ENCODE results near the gene SRGAP1.

SRGAP1 gene

DNA sequence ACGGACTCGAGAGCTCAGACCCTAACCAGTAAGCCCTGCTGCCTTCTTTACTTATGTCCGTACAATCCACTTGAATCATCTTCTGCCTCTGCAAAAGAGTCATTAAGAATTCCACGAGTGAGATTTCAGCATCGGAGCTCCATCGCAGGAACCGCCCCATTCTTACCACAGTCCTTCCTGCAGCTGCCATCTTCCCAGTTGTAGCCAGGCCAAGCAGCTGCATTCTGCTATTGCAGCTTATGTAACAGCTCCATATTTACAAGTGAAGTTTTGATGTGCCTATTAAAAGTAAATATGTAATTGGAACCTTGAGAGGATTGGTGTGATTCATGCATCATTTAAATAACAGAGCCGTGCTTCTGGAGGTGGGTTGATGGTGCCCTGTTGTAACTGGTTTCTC is 220.2 kb downstream of the SRGAP1 start:
- Histone ChIP-seq H3K4me3 (replicated peaks; ENCODE audit: insufficient read depth, low read length) (no peak overlapping the region), H3K27me3 (ENCODE audit: insufficient read depth, poor library complexity, severe bottlenecking) (no peaks in the 10 kb centered on the region), H3K27ac (replicated peaks) (no peak overlapping the region)
- DNase-seq (ENCODE audit: low read depth in 1 of 2, low spot score in 1 of 2), result no peak
- TF ChIP-seq, protein P1, sequence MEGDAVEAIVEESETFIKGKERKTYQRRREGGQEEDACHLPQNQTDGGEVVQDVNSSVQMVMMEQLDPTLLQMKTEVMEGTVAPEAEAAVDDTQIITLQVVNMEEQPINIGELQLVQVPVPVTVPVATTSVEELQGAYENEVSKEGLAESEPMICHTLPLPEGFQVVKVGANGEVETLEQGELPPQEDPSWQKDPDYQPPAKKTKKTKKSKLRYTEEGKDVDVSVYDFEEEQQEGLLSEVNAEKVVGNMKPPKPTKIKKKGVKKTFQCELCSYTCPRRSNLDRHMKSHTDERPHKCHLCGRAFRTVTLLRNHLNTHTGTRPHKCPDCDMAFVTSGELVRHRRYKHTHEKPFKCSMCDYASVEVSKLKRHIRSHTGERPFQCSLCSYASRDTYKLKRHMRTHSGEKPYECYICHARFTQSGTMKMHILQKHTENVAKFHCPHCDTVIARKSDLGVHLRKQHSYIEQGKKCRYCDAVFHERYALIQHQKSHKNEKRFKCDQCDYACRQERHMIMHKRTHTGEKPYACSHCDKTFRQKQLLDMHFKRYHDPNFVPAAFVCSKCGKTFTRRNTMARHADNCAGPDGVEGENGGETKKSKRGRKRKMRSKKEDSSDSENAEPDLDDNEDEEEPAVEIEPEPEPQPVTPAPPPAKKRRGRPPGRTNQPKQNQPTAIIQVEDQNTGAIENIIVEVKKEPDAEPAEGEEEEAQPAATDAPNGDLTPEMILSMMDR (IDR thresholded peaks at IDR 0.05; ENCODE audit: insufficient read depth, low read length), result no peak
- TF ChIP-seq SPI1 (IDR thresholded peaks at IDR 0.05; ENCODE audit: borderline replicate concordance, low read depth), result no peak

DNA sequence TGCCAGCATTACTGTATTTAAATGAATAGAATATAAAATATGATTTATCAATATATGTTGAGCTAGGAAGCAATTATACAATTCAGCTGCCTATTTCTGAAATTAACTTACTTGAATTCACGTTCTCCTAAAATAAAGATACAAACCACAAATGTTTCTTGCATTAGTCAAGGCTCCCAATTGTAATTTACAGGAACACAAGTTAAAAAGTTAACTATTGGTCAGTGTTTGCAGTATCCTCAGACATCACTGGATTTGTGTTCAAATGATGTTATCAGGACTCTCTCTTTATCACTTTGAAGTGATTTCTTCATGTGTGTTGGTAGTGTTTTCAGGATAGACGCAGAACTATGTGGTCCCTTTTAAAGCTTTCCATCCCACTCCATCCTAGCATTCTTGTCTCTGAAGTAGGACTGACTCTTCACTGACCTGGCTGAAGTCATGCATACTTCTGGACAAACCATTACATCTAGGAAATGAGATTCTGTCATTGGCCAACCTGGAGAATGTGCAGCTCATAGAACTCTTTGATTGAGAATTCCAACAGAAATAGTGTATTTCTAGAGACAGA is 221.5 kb downstream of the SRGAP1 start:
- Histone ChIP-seq H3K27me3 (ENCODE audit: insufficient read depth, poor library complexity, severe bottlenecking) (no peaks in the 10 kb centered on the region), H3K27ac (replicated peaks) (no peak overlapping the region), H3K4me3 (replicated peaks; ENCODE audit: insufficient read depth, low read length) (no peak overlapping the region)
- TF ChIP-seq, protein P1 (IDR thresholded peaks at IDR 0.05; ENCODE audit: insufficient read depth, low read length), result no peak
- TF ChIP-seq POLR2AphosphoS5 (IDR thresholded peaks at IDR 0.05; ENCODE audit: low read depth), result no peak
- TF ChIP-seq, protein P2, sequence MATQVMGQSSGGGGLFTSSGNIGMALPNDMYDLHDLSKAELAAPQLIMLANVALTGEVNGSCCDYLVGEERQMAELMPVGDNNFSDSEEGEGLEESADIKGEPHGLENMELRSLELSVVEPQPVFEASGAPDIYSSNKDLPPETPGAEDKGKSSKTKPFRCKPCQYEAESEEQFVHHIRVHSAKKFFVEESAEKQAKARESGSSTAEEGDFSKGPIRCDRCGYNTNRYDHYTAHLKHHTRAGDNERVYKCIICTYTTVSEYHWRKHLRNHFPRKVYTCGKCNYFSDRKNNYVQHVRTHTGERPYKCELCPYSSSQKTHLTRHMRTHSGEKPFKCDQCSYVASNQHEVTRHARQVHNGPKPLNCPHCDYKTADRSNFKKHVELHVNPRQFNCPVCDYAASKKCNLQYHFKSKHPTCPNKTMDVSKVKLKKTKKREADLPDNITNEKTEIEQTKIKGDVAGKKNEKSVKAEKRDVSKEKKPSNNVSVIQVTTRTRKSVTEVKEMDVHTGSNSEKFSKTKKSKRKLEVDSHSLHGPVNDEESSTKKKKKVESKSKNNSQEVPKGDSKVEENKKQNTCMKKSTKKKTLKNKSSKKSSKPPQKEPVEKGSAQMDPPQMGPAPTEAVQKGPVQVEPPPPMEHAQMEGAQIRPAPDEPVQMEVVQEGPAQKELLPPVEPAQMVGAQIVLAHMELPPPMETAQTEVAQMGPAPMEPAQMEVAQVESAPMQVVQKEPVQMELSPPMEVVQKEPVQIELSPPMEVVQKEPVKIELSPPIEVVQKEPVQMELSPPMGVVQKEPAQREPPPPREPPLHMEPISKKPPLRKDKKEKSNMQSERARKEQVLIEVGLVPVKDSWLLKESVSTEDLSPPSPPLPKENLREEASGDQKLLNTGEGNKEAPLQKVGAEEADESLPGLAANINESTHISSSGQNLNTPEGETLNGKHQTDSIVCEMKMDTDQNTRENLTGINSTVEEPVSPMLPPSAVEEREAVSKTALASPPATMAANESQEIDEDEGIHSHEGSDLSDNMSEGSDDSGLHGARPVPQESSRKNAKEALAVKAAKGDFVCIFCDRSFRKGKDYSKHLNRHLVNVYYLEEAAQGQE (IDR thresholded peaks at IDR 0.05; ENCODE audit: insufficient replicate concordance, low read depth), result no peak
- DNase-seq (ENCODE audit: low read depth in 1 of 2, low spot score in 1 of 2), result no peak

DNA sequence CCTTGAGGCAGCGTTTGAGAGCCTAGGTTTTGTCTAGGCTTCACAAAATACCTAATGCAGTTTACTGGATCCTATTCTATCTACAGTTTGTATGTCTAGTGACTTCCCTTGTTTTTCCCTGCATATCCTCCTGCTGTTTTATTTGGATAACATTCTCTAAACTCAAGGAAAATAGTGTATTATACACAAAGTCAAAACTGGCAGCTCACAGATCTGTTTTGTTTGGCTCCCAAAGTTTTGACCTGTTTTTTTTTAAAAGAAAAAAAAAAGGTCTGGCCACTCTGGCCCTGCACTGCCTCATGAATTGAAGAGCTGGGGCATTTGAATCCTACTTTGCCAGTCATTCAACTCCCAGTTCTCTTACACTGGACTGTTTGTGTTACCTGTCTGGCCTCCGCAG is 222.3 kb downstream of the SRGAP1 start:
- DNase-seq (ENCODE audit: low read depth in 1 of 2, low spot score in 1 of 2), result no peak
- TF ChIP-seq GABPA (IDR thresholded peaks at IDR 0.05; ENCODE audit: low read depth) (no peak), SPI1 (IDR thresholded peaks at IDR 0.05; ENCODE audit: borderline replicate concordance, low read depth) (no peak), POLR2AphosphoS5 (IDR thresholded peaks at IDR 0.05; ENCODE audit: low read depth) (no peak)
- TF ChIP-seq, protein P1 (IDR thresholded peaks at IDR 0.05; ENCODE audit: insufficient read depth, low read length), result no peak
- TF ChIP-seq, protein P2 (IDR thresholded peaks at IDR 0.05; ENCODE audit: insufficient replicate concordance, low read depth), result no peak
- Histone ChIP-seq H3K27ac (replicated peaks) (no peak overlapping the region), H3K4me3 (replicated peaks; ENCODE audit: insufficient read depth, low read length) (no peak overlapping the region), H3K27me3 (ENCODE audit: insufficient read depth, poor library complexity, severe bottlenecking) (no peaks in the 10 kb centered on the region)

DNA sequence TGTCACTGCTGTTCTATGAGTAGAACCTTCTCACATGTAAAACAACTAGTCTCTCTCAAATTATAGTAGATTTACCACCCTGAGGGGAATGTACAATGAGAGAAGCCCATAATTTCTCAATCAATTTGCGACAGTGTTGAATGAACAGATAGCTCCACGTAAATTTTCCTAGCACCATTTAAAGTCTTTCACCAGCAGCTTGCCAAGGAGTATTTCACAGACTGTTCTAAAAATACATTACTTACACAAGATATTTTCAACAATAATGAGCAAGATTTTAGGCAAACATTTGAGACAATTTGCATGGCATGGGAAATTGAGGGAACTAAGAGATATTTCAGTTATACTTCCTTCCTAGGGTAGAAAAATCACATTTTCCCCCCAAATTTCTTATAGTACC is 226.0 kb downstream of the SRGAP1 start:
- no peak for DNase-seq (ENCODE audit: low read depth in 1 of 2, low spot score in 1 of 2)
- H3K27me3 ChIP-seq (ENCODE audit: insufficient read depth, poor library complexity, severe bottlenecking), result no peaks in the 10 kb centered on the region
- no peak overlapping the region for H3K27ac ChIP-seq (replicated peaks)
- TF ChIP-seq, protein P2 (IDR thresholded peaks at IDR 0.05; ENCODE audit: insufficient replicate concordance, low read depth), result no peak
- TF ChIP-seq POLR2AphosphoS5 (IDR thresholded peaks at IDR 0.05; ENCODE audit: low read depth), result no peak
- TF ChIP-seq, protein P1 (IDR thresholded peaks at IDR 0.05; ENCODE audit: insufficient read depth, low read length), result no peak
- TF ChIP-seq GABPA (IDR thresholded peaks at IDR 0.05; ENCODE audit: low read depth), result no peak
- TF ChIP-seq SPI1 (IDR thresholded peaks at IDR 0.05; ENCODE audit: borderline replicate concordance, low read depth), result no peak
- no peak overlapping the region for H3K4me3 ChIP-seq (replicated peaks; ENCODE audit: insufficient read depth, low read length)

Data from HL-60 (cell line).